HepG2 (cell line): ENCODE measurements around the gene RAD1. TPM values are rescaled to one million over a fixed set of nuclear protein-coding genes. Genes with fewer than 3 reads are reported as not detected.

Experiments used
- ATAC-seq: fragments of 200-7000 bp; cut with Tn5 transposase; 3 replicates; pipeline ENCODE4 v1.9.1; 2020; ENCODE audit warnings: mild to moderate bottlenecking, moderate library complexity
- BruUV-seq: library from RNA; stranded (reverse); fragments of 400-500 nt; replicated peaks from 2 replicates; lab custom pipeline; 2021; lab: Mats Ljungman, UMichigan
- CTCF ChIA-PET: fragments of 300-600 bp; formaldehyde crosslinking; extraction: SDS; loops from one replicate; lab custom pipeline; 2021; ENCODE audit warnings: low total read pairs, inconsistent platforms, low intra/inter-chr PET ratio; lab: Yijun Ruan, JAX
- POLR2A ChIA-PET: fragments of 350-600 bp; sonication (Branson Sonifier 250); formaldehyde crosslinking; loops from one replicate; lab custom pipeline; 2020; ENCODE audit warnings: antibody characterized with exemption, inconsistent platforms; lab: Yijun Ruan, JAX
- DNase-seq: peaks from one replicate; pipeline ENCODE4 v3.0.0-alpha.2; 2015; ENCODE audit warnings: low spot score
- FAIRE-seq: peaks from 3 replicates; lab custom pipeline; 2011; peaks lifted over from hg19 to GRCh38; lab: Jason Lieb, UNC
- H2AFZ ChIP-seq: one replicate; pipeline ENCODE4 v1.6.1; 2011; ENCODE audit warnings: low read length, inconsistent platforms
- H3K27ac ChIP-seq: fragments of 300-600 bp; 3 replicates; pipeline ENCODE4 v1.8.0; 2011; ENCODE audit warnings: mixed run types, mild to moderate bottlenecking, mixed read lengths, low read length, inconsistent platforms; ENCODE audit not compliant: insufficient read depth; ENCODE audit errors: extremely low read length
- H3K27me3 ChIP-seq, 2 experiments: fragments of 200-600 bp in 1 of 2; 2 replicates in 1 of 2; 3 replicates in 1 of 2; pipeline versions ENCODE4 v1.6.0 to v1.8.0; 2011; ENCODE audit warnings: low read length in 2 of 2, mild to moderate bottlenecking in 2 of 2, moderate library complexity in 2 of 2, inconsistent platforms in 1 of 2; ENCODE audit not compliant: insufficient read depth in 2 of 2, control insufficient read depth in 1 of 2
- H3K36me3 ChIP-seq, 2 experiments: fragments of 200-600 bp in 1 of 2; replicated peaks in 1 of 2; 2 replicates in 1 of 2; 3 replicates in 1 of 2; pipeline versions ENCODE4 v1.5.1 to v1.8.0; 2011; ENCODE audit warnings: low read length in 2 of 2, inconsistent platforms in 1 of 2; ENCODE audit not compliant: insufficient read depth in 2 of 2, control insufficient read depth in 1 of 2
- H3K4me1 ChIP-seq: 2 replicates; pipeline ENCODE4 v1.5.1; 2012; ENCODE audit warnings: low read length, inconsistent platforms; ENCODE audit not compliant: insufficient read depth
- H3K4me2 ChIP-seq: 2 replicates; pipeline ENCODE4 v1.6.0; 2011; ENCODE audit warnings: low read depth, low read length, inconsistent platforms
- H3K4me3 ChIP-seq, 3 experiments: fragments of 200-600 bp in 1 of 3; sonication (generic), shearing (Covaris generic) in 1 of 3; replicated peaks in 1 of 3; 2 replicates each; pipeline ENCODE4 v1.5.1; 2011 to 2016; ENCODE audit warnings: low read length in 3 of 3, inconsistent platforms in 2 of 3, low read depth in 2 of 3, mild to moderate bottlenecking in 2 of 3, control low read depth in 1 of 3, mixed read lengths in 1 of 3; ENCODE audit not compliant: insufficient read depth in 1 of 3
- H3K79me2 ChIP-seq: one replicate; pipeline ENCODE4 v1.6.1; 2011; ENCODE audit warnings: low read length, inconsistent platforms; ENCODE audit not compliant: insufficient read depth
- H3K9ac ChIP-seq: 2 replicates; pipeline ENCODE4 v1.6.0; 2011; ENCODE audit warnings: mild to moderate bottlenecking, low read depth, low read length, inconsistent platforms; ENCODE audit not compliant: insufficient read depth
- H3K9me3 ChIP-seq: 2 replicates; pipeline ENCODE4 v1.5.1; 2012; ENCODE audit warnings: mild to moderate bottlenecking, low read length
- H4K20me1 ChIP-seq: 2 replicates; pipeline ENCODE4 v1.6.0; 2011; ENCODE audit warnings: inconsistent platforms, mild to moderate bottlenecking, low read length, moderate library complexity; ENCODE audit not compliant: insufficient read depth
- BCL6 ChIP-seq: IDR thresholded peaks from 2 replicates; pipeline ENCODE4 v1.6.1; 2016; ENCODE audit warnings: missing genetic modification reagents, missing compliant biosample characterization
- MAFF ChIP-seq: IDR thresholded peaks from 2 replicates; pipeline ENCODE4 v1.6.1; 2011; ENCODE audit warnings: low read depth, low read length, improper control_type of control experiment
- MAFK ChIP-seq, 2 experiments: IDR thresholded peaks in 1 of 2; conservative IDR thresholded peaks in 1 of 2; 2 replicates each; pipeline ENCODE4 v1.6.1; 2011; ENCODE audit warnings: improper control_type of control experiment in 2 of 2, low read length in 2 of 2
- NBN ChIP-seq: fragments of 450-650 bp; conservative IDR thresholded peaks from 2 replicates; pipeline ENCODE4 v1.6.1; 2017
- NRL ChIP-seq: sonication (generic); formaldehyde crosslinking; IDR thresholded peaks from 2 replicates; pipeline ENCODE4 v1.5.0; 2020; ENCODE audit warnings: missing genetic modification reagents, mild to moderate bottlenecking, moderate library complexity, borderline replicate concordance
- SMAD1 ChIP-seq: sonication (generic); formaldehyde crosslinking; IDR thresholded peaks from 2 replicates; pipeline ENCODE4 v1.4.0; 2020; ENCODE audit warnings: missing genetic modification reagents, low read depth, mild to moderate bottlenecking, borderline replicate concordance
- TOPORS ChIP-seq: sonication (generic); formaldehyde crosslinking; IDR thresholded peaks from 2 replicates; pipeline ENCODE4 v1.8.0; 2023; ENCODE audit warnings: mild to moderate bottlenecking, missing genetic modification reagents
- ZMYM4 ChIP-seq: sonication (generic); formaldehyde crosslinking; IDR thresholded peaks from 2 replicates; pipeline ENCODE4 v1.8.1; 2023; ENCODE audit warnings: mild to moderate bottlenecking, missing genetic modification reagents
- ZNF12 ChIP-seq: sonication (generic); formaldehyde crosslinking; IDR thresholded peaks from 2 replicates; pipeline ENCODE4 v1.5.0; 2020; ENCODE audit warnings: missing genetic modification reagents
- ZNF558 ChIP-seq: sonication (generic); formaldehyde crosslinking; IDR thresholded peaks from 2 replicates; pipeline ENCODE4 v1.9.0; 2022; ENCODE audit warnings: mild to moderate bottlenecking, missing genetic modification reagents, borderline replicate concordance
- ZNF704 ChIP-seq: sonication (generic); formaldehyde crosslinking; IDR thresholded peaks from 2 replicates; pipeline ENCODE4 v1.8.1; 2023; ENCODE audit warnings: mild to moderate bottlenecking, inconsistent platforms, moderate library complexity, missing genetic modification reagents, borderline replicate concordance
- ZNF720 ChIP-seq: sonication (generic); formaldehyde crosslinking; IDR thresholded peaks from 2 replicates; pipeline ENCODE4 v1.4.0; 2020; ENCODE audit warnings: missing genetic modification reagents
- ZNF792 ChIP-seq: IDR thresholded peaks from 2 replicates; pipeline ENCODE4 v1.6.1; 2016
- WGBS: methylation state at CpG from one replicate; pipeline ENCODE4 v1.1.6; 2017; ENCODE audit warnings: low lambda C conversion rate; 5-methylcytosine and 5-hydroxymethylcytosine counted together
- in situ Hi-C: cut with HindIII; loops from 2 replicates; pipeline ENCODE4 v1.10.0; 2017; ENCODE audit warnings: low pct_unique_long_range_greater_than_20kb; ENCODE audit not compliant: extremely low pct_ligation_motif_present
- intact Hi-C: fragments of 100-400 bp; cut with micrococcal nuclease; formaldehyde crosslinking; loops from one replicate; pipeline ENCODE4 v1.10.0; 2022; ENCODE audit not compliant: unreplicated experiment
- polyA plus RNA-seq, 8 experiments: library from polyadenylated mRNA; depleted of rRNA in 3 of 8; stranded (reverse) in 7 of 8; unstranded in 1 of 8; fragments of >200 nt; fragmentation: Illumina TruSeq in 4 of 8; extraction: Trizol in 4 of 8; gene quantifications; 2 replicates each; pipeline versions ENCODE4 v1.2.1 to v1.2.3, GENCODE V29; 2011 to 2016; ENCODE audit warnings: low read depth in 4 of 8, missing spikeins in 1 of 8, mixed read lengths in 1 of 8; ENCODE audit not compliant: insufficient read depth in 1 of 8
- total RNA-seq, 5 experiments: library from RNA; depleted of rRNA; stranded (reverse); fragments of >200 nt; fragmentation: Illumina TruSeq; extraction: Trizol; gene quantifications; 2 replicates each; pipeline ENCODE4 v1.2.3, GENCODE V29; 2016; ENCODE audit warnings: low read depth in 1 of 5

The RAD1 gene
- total and polyA plus RNA-seq, 2 of the 13 experiments (the other 11 are each of a cell fraction or from before 2014, with no cell fraction given), result 14.7 to 39.1 TPM

- Histone ChIP-seq H3K4me1 (no peaks in the 10 kb centered on the region), H3K9ac (no peak overlapping the region), H3K4me2 (no peak overlapping the region), H4K20me1 (no peaks in the 10 kb centered on the region), H3K27ac (no peak overlapping the region), H3K4me3 (no peak overlapping the region), H3K36me3 (peaks cover 20 to 53% of the 10 kb centered on the region in 2 experiments; a peak in 4 of 5 replicates), H3K27me3 (no peaks in the 10 kb centered on the region), H3K79me2 (no peaks in the 10 kb centered on the region), H3K9me3 (no peaks in the 10 kb centered on the region), H2AFZ (no peak overlapping the region)
- CTCF ChIA-PET, result no interaction called here
- in situ Hi-C loops, result no loop called here
- no peak for FAIRE-seq
- POLR2A ChIA-PET, result no interaction called here
- BruUV-seq, result no TSS peak
- WGBS, result 95% methylated on average over 3 of the region's 3 CpGs
- TF ChIP-seq ZMYM4 (CRISPR knock-in tag), result no peak
- TF ChIP-seq NBN, result no peak
- TF ChIP-seq SMAD1, result no peak
- TF ChIP-seq TOPORS, result no peak
- TF ChIP-seq ZNF704, result no peak
- DNase-seq, result no peak
- ATAC-seq, result no peak
- intact Hi-C loops, result no loop called here
Observed at GRCh38 chr5:34941936-34942335, 26.6 kb upstream of the RAD1 start.

- no peaks in the 10 kb centered on the region for H3K9me3 ChIP-seq
- DNase-seq (no peak), FAIRE-seq (no peak), ATAC-seq (no peak)
- H3K4me1 ChIP-seq, result peaks cover 19% of the 10 kb centered on the region
- H3K9ac ChIP-seq, result no peak overlapping the region
- in situ Hi-C loops, result no loop called here
- no peak overlapping the region for H2AFZ ChIP-seq
- H3K36me3 ChIP-seq, result peaks cover 5 to 26% of the 10 kb centered on the region in 2 experiments; a peak in 3 of 5 replicates
- peaks cover 41% of the 10 kb centered on the region for H3K79me2 ChIP-seq
- intact Hi-C loops, result no loop called here
- no peak overlapping the region for H3K4me3 ChIP-seq
- ChIA-PET CTCF (no interaction called here), POLR2A (no interaction called here)
- no peaks in the 10 kb centered on the region; a peak in 1 of 5 replicates for H3K27me3 ChIP-seq
- 94% methylated on average over 2 of the region's 2 CpGs for WGBS
- H3K27ac ChIP-seq, result no peak overlapping the region
- TF ChIP-seq MAFF (peak; percentile 2; the same call in 1 of the 2 replicates), BCL6 (CRISPR knock-in tag) (no peak), NRL (CRISPR knock-in tag) (no peak), ZNF12 (CRISPR knock-in tag) (no peak), MAFK (conservative IDR thresholded peaks at IDR 0.05 in 1 of 2, IDR thresholded peaks at IDR 0.05 in 1 of 2; ENCODE audit: low read length in 2 of 2) (peak in 1 of 2 experiments; percentile 55; a peak in 2 of 4 replicates), ZNF720 (no peak), ZNF792 (no peak), ZNF558 (CRISPR knock-in tag) (no peak)
- no TSS peak for BruUV-seq
- no peaks in the 10 kb centered on the region for H4K20me1 ChIP-seq
- H3K4me2 ChIP-seq, result no peak overlapping the region
Observed at GRCh38 chr5:34932947-34933346, 17.6 kb upstream of the RAD1 start.
